ENCODE results near the gene APOB.

The APOB gene

GRCh38 chr2:21004181-21004572, 39.7 kb downstream of the APOB start:
- no peak for DNase-seq

GRCh38 chr2:21003572-21004180, 40.2 kb downstream of the APOB start:
- no peak for DNase-seq

GRCh38 chr2:21002814-21003192, 41.1 kb downstream of the APOB start:
- DNase-seq, result no peak

DNA sequence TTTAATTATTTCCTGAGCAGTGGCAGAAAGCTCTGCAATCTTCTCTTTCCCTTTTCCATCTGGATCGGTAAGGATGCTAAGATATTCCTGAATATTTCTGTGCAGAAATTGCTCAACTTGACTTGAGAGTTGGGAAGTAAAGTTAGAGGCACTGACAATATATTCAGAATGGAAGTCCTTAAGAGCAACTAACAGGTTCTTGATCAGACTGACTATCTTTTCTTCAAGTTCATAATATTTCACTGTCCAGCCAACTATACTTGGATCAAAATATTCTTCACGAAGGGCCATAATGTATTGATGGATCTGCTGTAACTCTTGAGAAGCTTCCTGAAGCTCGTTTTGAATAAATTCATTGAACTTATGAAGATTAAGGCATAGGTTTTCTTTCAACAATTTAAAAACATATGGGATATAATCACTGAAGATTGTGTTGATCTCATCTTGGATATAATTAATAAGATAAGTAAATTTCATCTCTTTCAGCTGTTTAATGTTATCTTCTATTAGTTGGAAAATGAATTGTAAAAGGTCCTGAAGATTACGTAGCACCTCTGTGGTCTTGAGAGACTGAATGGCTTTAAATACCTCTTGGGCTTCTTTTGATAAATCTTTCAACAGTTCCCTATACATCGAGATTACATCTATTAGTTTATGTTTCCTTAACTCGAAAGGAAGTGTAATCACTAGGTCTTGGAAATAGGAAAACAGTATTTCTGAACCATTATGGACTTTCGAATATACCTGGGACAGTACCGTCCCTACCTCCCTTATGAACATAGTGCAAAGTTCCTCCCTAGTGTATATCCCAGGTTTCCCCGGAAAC, 41.7 kb downstream of the APOB start:
- no peak for DNase-seq

DNA sequence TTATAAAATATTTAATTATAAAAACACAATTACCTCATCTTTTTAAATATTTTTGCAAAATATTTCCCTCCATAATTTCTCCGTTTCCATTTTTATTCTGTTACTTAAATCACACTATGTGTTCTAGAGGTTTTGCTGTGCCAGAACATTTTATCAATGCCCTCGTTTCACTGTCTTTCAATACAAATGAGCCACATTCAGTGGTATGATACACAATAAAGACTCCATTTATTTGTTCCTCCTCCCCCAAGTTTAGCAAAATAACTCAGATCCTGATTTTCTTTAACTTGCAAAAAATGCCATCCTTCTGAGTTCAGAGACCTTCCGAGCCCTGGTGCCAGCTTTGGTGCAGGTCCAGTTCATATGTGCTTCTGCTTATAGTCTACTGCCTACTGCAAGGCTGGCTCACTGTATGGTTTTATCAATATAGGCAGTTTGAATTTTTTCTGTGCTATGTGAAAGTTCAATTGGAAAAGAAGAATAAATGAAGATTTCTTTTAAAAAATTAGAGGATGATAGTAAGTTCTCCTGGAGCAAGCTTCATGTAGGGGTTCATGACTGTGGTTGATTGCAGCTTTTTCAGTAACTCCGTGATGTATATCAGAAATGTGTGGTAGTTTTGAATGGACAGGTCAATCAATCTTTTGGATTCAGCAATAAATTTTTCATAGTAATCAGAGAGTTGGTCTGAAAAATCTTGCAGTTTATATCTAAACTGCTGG, 42.5 kb downstream of the APOB start:
- DNase-seq, result no peak

DNA sequence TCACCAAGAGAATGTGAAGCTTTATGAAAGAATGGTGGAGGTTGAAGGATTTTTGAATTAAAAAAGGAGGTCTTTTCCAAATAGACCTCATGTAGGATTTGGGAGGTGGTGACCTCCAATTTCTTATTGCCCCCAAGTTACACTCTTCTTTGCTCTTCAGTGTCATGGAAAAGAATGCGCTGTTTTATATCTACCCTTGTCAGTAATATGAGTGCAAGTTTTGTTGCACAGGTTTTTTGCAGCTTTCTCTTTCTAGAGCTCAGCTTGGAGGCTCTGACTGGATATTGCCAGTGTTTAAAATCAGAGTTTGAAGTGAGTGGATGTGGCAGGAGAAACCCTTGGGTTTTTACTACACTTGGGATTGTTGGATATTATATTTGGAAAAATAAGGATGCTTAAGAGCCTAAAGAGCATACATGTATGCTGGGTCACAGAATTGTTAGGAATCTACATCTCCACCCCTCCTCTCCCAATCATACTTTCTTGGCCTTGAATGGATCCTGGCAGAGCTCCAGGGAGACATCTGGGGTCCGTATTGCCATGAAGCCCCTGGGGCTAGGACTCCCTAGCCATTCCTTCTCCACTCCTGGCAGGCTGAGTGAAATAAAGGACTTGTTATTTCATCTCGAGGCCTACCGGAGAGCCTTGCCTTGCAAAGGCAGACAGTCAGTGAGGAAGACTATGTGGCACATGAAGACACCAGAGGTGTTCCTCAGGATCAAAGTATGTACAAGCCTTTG, 43.8 kb downstream of the APOB start:
- no peak for DNase-seq

- DNase-seq, result no peak
Observed at GRCh38 chr2:20998972-20999905, 44.6 kb downstream of the APOB start.

- DNase-seq, result no peak
Observed at GRCh38 chr2:20997953-20998722, 45.7 kb downstream of the APOB start.

DNA sequence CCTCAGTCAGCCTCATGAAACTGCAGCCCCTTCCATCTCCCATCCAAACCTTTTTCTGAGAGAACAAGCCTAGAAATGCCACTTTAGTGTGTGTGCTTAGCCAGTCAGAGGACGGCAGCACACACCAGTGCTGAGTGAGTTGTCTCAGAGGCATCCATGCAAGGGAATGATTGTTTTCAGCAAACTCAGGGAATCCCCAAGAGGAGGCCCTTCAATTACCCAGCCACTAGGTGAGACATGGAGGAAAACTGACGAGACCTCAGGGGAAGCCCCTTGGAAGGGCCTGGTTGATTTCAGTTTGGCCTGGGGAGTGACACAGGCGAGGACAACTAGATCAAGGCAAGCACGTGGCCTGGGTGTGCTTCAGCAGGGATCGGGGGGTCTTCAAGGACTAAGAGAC, 49.7 kb downstream of the APOB start:
- no peak for DNase-seq

- DNase-seq, result no peak
Observed at GRCh38 chr2:20992201-20992711, 51.6 kb downstream of the APOB start.

DNA sequence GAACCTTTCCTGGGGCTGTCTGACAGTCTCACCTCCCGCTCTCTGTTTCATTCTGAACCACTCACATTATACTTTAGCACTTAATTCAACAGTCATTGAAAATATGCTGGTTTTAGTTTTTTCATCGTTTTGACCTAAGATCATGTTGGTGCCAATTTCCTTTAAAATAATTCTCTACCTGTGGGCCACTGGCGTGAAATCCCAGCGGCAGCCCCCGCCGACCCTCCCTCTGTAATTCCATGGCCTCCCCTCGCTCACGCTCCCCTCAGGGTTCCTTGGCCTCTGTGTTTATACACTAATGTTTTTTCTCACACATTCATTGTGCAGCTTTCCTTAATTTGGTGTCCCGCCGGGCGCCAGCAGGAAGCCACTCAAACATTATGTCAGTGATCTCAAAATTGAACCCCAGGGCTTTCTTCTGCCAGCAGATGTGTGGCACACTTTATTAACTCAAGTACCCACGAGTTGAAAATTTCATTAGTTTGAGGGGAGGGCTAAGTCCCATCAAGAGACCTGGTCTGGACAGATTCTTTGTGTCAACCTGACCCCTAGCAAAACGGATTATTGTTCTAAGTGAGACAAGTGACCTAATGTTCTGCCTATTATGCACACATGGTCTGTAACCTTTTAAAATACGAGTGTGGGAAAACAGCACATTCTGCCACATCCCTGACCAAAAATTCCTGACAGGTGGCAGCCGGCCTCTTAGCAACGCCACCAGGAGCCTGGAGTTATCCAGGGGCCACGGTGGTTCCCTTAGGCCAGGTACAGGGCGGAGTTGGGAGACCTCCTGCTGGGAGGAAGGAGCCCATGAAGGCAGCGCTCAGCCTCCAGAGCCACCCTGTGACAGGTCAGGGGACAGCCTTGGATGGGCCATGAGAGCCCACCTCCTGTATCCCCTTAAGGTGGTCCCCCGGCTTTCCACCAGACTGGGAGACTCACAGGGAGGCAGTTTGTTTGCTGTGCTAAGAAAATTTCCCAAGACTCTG, 53.1 kb downstream of the APOB start:
- no peak for DNase-seq

DNA sequence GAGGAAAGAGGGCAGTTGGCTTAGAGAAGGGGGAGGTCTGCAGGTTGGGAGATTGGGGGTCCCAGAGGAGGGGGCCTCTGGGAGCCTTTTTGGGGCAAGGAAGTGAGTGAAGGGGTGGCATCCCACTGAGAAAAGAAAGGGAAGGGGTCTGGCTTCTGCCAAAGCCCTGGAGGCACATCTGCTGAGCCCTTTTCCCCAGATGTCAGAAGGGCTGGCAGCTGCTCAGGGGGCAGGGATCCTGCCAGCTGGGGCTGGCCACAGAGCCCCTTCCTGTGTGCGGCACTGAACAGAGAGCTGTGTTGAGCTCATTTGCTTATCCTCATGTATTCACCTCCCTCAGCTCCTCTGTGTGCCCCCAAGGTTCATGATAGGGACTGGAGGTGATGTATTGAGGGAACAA, 54.5 kb downstream of the APOB start:
- no peak for DNase-seq

GRCh38 chr2:20988905-20989304, 55.0 kb downstream of the APOB start:
- DNase-seq, result no peak

GRCh38 chr2:20986024-20986939, 57.6 kb downstream of the APOB start:
- DNase-seq, result no peak

DNA sequence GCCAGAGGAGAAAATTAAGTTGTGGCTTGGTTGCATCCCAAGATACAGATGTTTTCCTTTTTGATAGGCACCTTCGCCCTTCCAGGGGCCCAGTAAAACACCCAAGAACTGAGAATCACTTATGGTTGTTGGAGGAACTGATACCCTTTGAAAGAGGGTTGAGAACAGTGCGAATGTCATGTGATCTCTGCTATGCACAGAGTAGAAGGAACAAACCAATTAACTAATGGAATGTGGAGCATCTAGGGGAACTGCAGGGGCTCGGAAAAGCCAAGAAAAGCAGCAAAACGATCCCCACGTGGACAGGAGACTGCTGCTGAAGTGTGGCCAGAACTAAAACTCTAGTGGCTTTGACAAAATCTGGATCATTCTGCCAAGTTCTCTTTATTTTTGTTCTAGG, 58.8 kb downstream of the APOB start:
- no peak for DNase-seq

GRCh38 chr2:20984408-20984807, 59.5 kb downstream of the APOB start:
- DNase-seq, result no peak

- no peak for DNase-seq
Observed at GRCh38 chr2:20983844-20984243, 60.0 kb downstream of the APOB start.

- DNase-seq, result no peak
Observed at GRCh38 chr2:20982861-20983260, 61.0 kb downstream of the APOB start.

Data from SHP77 (cell line).